HepG2 (cell line): ENCODE data around the gene NDUFB7. TPM values are rescaled to one million over a fixed set of nuclear protein-coding genes. Genes with fewer than 3 reads are reported as not detected.

Experiments
- ATF1 ChIP-seq: IDR thresholded peaks from 2 replicates; pipeline ENCODE4 v1.6.1; 2016; ENCODE audit warnings: mild to moderate bottlenecking, control low read depth
- GTF3A ChIP-seq: sonication (generic); formaldehyde crosslinking; conservative IDR thresholded peaks from 2 replicates; pipeline ENCODE4 v1.4.0; 2020; ENCODE audit warnings: mild to moderate bottlenecking, missing genetic modification reagents
- HNF4A ChIP-seq: sonication (generic); formaldehyde crosslinking; IDR thresholded peaks from 2 replicates; pipeline ENCODE4 v1.4.0; 2020; ENCODE audit warnings: missing genetic modification reagents
- PLRG1 ChIP-seq: fragments of 450-650 bp; conservative IDR thresholded peaks from 2 replicates; pipeline ENCODE4 v1.6.1; 2016
- POLR2A ChIP-seq, 2 experiments: IDR thresholded peaks; 2 replicates each; pipeline ENCODE4 v1.6.1; 2011; ENCODE audit warnings: low read depth in 2 of 2, low read length in 2 of 2, mild to moderate bottlenecking in 1 of 2, moderate library complexity in 1 of 2; ENCODE audit not compliant: insufficient read depth in 1 of 2
- RELA ChIP-seq: sonication (generic); formaldehyde crosslinking; IDR thresholded peaks from 2 replicates; pipeline ENCODE4 v1.4.0; 2020; ENCODE audit warnings: missing genetic modification reagents
- SIN3B ChIP-seq: fragments of 150-350 bp; IDR thresholded peaks from 2 replicates; pipeline ENCODE4 v1.6.1; 2014; ENCODE audit warnings: low read length
- ZNF12 ChIP-seq: sonication (generic); formaldehyde crosslinking; IDR thresholded peaks from 2 replicates; pipeline ENCODE4 v1.5.0; 2020; ENCODE audit warnings: missing genetic modification reagents
- ZNF660 ChIP-seq: sonication (generic); formaldehyde crosslinking; IDR thresholded peaks from 2 replicates; pipeline ENCODE4 v1.5.1; 2020; ENCODE audit warnings: mild to moderate bottlenecking, low read depth, missing genetic modification reagents, borderline replicate concordance
- ZNF883 ChIP-seq: sonication (generic); formaldehyde crosslinking; IDR thresholded peaks from 2 replicates; pipeline ENCODE4 v1.5.1; 2020; ENCODE audit warnings: mild to moderate bottlenecking, missing genetic modification reagents; ENCODE audit errors: not compliant biosample characterization
- polyA plus RNA-seq, 8 experiments: library from polyadenylated mRNA; depleted of rRNA in 3 of 8; stranded (reverse) in 7 of 8; unstranded in 1 of 8; fragments of >200 nt; fragmentation: Illumina TruSeq in 4 of 8; extraction: Trizol in 4 of 8; gene quantifications; 2 replicates each; pipeline versions ENCODE4 v1.2.1 to v1.2.3, GENCODE V29; 2011 to 2016; ENCODE audit warnings: low read depth in 4 of 8, missing spikeins in 1 of 8, mixed read lengths in 1 of 8; ENCODE audit not compliant: insufficient read depth in 1 of 8
- total RNA-seq, 5 experiments: library from RNA; depleted of rRNA; stranded (reverse); fragments of >200 nt; fragmentation: Illumina TruSeq; extraction: Trizol; gene quantifications; 2 replicates each; pipeline ENCODE4 v1.2.3, GENCODE V29; 2016; ENCODE audit warnings: low read depth in 1 of 5
- TF ChIP-seq, protein P1 (sequence below): sonication (generic); formaldehyde crosslinking; IDR thresholded peaks from 2 replicates; pipeline ENCODE4 v1.8.1; 2023; ENCODE audit warnings: missing genetic modification reagents, inconsistent platforms, borderline replicate concordance
- TF ChIP-seq, protein P2 (sequence below): sonication (generic); formaldehyde crosslinking; IDR thresholded peaks from 2 replicates; pipeline ENCODE4 v1.4.0; 2020; ENCODE audit warnings: missing genetic modification reagents
- TF ChIP-seq, protein P3 (sequence below): sonication (generic); formaldehyde crosslinking; IDR thresholded peaks from 2 replicates; pipeline ENCODE4 v1.4.0; 2020; ENCODE audit warnings: missing genetic modification reagents
- TF ChIP-seq, protein P4 (sequence below): sonication (generic); formaldehyde crosslinking; IDR thresholded peaks from 2 replicates; pipeline ENCODE4 v1.4.0; 2020; ENCODE audit warnings: missing genetic modification reagents, borderline replicate concordance
- TF ChIP-seq, protein P5 (sequence below): sonication (generic); formaldehyde crosslinking; IDR thresholded peaks from 2 replicates; pipeline ENCODE4 v1.4.0; 2020; ENCODE audit warnings: mild to moderate bottlenecking, missing genetic modification reagents

The NDUFB7 gene
- total and polyA plus RNA-seq, 2 of the 13 experiments (the other 11 are each of a cell fraction or from before 2014, with no cell fraction given): 156 to 198 TPM

DNA sequence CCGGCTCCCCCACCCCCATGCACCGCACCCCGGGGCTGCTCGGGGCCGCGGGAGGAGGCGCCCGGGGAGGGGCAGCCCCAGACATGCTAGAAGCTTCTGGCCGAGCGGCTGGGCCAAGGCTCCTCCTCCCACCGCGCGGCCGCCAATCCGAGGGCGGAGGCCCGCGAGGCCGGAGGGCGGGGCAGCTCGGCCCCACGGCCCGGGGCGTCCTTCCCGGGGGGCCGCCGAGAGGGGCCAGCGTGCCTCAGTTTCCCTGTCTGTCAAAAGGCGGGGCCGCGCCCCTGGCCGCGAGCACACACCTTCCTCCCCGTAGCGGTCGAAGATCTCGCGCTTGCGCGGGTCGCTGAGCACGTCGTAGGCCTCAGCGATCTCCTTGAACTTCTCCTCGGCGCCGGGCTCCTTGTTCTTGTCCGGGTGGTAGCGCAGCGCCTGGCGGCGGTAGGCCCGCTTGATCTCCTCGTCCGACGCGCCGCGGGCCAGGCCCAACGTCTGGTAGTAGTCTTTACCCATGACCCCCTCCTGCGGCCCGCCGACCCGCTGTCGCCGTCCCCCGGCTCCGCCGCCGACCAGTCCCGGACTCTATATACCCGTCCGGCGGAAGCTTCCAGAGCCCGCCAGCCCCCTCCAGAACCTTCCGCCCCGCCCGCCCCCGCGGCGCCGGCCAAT, 53.9 kb downstream of the NDUFB7 start, which contains the start of gene DNAJB1 (continued):
- TF ChIP-seq, protein P1, sequence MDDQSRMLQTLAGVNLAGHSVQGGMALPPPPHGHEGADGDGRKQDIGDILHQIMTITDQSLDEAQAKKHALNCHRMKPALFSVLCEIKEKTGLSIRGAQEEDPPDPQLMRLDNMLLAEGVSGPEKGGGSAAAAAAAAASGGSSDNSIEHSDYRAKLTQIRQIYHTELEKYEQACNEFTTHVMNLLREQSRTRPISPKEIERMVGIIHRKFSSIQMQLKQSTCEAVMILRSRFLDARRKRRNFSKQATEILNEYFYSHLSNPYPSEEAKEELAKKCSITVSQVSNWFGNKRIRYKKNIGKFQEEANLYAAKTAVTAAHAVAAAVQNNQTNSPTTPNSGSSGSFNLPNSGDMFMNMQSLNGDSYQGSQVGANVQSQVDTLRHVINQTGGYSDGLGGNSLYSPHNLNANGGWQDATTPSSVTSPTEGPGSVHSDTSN: 0 out of 2 replicates have a peak, but pooled peaks have one; percentile 36
- peak; percentile 14; the same call in 1 of the 2 replicates for TF ChIP-seq RELA
- TF ChIP-seq, protein P2, sequence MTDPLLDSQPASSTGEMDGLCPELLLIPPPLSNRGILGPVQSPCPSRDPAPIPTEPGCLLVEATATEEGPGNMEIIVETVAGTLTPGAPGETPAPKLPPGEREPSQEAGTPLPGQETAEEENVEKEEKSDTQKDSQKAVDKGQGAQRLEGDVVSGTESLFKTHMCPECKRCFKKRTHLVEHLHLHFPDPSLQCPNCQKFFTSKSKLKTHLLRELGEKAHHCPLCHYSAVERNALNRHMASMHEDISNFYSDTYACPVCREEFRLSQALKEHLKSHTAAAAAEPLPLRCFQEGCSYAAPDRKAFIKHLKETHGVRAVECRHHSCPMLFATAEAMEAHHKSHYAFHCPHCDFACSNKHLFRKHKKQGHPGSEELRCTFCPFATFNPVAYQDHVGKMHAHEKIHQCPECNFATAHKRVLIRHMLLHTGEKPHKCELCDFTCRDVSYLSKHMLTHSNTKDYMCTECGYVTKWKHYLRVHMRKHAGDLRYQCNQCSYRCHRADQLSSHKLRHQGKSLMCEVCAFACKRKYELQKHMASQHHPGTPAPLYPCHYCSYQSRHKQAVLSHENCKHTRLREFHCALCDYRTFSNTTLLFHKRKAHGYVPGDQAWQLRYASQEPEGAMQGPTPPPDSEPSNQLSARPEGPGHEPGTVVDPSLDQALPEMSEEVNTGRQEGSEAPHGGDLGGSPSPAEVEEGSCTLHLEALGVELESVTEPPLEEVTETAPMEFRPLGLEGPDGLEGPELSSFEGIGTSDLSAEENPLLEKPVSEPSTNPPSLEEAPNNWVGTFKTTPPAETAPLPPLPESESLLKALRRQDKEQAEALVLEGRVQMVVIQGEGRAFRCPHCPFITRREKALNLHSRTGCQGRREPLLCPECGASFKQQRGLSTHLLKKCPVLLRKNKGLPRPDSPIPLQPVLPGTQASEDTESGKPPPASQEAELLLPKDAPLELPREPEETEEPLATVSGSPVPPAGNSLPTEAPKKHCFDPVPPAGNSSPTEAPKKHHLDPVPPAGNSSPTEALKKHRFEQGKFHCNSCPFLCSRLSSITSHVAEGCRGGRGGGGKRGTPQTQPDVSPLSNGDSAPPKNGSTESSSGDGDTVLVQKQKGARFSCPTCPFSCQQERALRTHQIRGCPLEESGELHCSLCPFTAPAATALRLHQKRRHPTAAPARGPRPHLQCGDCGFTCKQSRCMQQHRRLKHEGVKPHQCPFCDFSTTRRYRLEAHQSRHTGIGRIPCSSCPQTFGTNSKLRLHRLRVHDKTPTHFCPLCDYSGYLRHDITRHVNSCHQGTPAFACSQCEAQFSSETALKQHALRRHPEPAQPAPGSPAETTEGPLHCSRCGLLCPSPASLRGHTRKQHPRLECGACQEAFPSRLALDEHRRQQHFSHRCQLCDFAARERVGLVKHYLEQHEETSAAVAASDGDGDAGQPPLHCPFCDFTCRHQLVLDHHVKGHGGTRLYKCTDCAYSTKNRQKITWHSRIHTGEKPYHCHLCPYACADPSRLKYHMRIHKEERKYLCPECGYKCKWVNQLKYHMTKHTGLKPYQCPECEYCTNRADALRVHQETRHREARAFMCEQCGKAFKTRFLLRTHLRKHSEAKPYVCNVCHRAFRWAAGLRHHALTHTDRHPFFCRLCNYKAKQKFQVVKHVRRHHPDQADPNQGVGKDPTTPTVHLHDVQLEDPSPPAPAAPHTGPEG (CRISPR knock-in tag): peak; percentile 61; the same call in 1 of the 2 replicates
- peak; percentile 94 to 98 for TF ChIP-seq POLR2A (IDR thresholded peaks at IDR 0.05; ENCODE audit: insufficient read depth in 1 of 2, low read depth in 2 of 2, low read length in 2 of 2)
- peak; percentile 30 for TF ChIP-seq SIN3B
- TF ChIP-seq ZNF883 (CRISPR knock-in tag): no peak
- TF ChIP-seq, protein P3, sequence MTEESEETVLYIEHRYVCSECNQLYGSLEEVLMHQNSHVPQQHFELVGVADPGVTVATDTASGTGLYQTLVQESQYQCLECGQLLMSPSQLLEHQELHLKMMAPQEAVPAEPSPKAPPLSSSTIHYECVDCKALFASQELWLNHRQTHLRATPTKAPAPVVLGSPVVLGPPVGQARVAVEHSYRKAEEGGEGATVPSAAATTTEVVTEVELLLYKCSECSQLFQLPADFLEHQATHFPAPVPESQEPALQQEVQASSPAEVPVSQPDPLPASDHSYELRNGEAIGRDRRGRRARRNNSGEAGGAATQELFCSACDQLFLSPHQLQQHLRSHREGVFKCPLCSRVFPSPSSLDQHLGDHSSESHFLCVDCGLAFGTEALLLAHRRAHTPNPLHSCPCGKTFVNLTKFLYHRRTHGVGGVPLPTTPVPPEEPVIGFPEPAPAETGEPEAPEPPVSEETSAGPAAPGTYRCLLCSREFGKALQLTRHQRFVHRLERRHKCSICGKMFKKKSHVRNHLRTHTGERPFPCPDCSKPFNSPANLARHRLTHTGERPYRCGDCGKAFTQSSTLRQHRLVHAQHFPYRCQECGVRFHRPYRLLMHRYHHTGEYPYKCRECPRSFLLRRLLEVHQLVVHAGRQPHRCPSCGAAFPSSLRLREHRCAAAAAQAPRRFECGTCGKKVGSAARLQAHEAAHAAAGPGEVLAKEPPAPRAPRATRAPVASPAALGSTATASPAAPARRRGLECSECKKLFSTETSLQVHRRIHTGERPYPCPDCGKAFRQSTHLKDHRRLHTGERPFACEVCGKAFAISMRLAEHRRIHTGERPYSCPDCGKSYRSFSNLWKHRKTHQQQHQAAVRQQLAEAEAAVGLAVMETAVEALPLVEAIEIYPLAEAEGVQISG (CRISPR knock-in tag): peak; percentile 59
- TF ChIP-seq, protein P4, sequence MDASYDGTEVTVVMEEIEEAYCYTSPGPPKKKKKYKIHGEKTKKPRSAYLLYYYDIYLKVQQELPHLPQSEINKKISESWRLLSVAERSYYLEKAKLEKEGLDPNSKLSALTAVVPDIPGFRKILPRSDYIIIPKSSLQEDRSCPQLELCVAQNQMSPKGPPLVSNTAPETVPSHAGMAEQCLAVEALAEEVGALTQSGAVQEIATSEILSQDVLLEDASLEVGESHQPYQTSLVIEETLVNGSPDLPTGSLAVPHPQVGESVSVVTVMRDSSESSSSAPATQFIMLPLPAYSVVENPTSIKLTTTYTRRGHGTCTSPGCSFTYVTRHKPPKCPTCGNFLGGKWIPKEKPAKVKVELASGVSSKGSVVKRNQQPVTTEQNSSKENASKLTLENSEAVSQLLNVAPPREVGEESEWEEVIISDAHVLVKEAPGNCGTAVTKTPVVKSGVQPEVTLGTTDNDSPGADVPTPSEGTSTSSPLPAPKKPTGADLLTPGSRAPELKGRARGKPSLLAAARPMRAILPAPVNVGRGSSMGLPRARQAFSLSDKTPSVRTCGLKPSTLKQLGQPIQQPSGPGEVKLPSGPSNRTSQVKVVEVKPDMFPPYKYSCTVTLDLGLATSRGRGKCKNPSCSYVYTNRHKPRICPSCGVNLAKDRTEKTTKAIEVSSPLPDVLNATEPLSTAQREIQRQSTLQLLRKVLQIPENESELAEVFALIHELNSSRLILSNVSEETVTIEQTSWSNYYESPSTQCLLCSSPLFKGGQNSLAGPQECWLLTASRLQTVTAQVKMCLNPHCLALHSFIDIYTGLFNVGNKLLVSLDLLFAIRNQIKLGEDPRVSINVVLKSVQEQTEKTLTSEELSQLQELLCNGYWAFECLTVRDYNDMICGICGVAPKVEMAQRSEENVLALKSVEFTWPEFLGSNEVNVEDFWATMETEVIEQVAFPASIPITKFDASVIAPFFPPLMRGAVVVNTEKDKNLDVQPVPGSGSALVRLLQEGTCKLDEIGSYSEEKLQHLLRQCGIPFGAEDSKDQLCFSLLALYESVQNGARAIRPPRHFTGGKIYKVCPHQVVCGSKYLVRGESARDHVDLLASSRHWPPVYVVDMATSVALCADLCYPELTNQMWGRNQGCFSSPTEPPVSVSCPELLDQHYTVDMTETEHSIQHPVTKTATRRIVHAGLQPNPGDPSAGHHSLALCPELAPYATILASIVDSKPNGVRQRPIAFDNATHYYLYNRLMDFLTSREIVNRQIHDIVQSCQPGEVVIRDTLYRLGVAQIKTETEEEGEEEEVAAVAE (CRISPR knock-in tag): no peak
- no peak for TF ChIP-seq PLRG1
- TF ChIP-seq, protein P5, sequence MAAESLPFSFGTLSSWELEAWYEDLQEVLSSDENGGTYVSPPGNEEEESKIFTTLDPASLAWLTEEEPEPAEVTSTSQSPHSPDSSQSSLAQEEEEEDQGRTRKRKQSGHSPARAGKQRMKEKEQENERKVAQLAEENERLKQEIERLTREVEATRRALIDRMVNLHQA: no peak
- TF ChIP-seq GTF3A: no peak
- TF ChIP-seq ATF1 (CRISPR knock-in tag): no peak
- TF ChIP-seq ZNF12 (CRISPR knock-in tag): no peak
- TF ChIP-seq ZNF660 (CRISPR knock-in tag): no peak
- TF ChIP-seq HNF4A (CRISPR knock-in tag): peak; percentile 24; the same call in 1 of the 2 replicates
